Suprapubic skin (tissue), 3 donors: ENCODE measurements around the gene KIAA1328.

Experiments
- POLR2A ChIP-seq, 2 donors: fragments of 450-650 bp; IDR thresholded peaks; one replicate each; pipeline ENCODE4 v1.6.1; 2017; ENCODE audit warnings: antibody characterized with exemption in 2 of 2, mild to moderate bottlenecking in 2 of 2, moderate library complexity in 2 of 2
- TF ChIP-seq, protein P1 (sequence below), 2 donors: fragments of 200-600 bp in 1 of 2; fragments of 450-650 bp in 1 of 2; sonication (generic) in 1 of 2; IDR thresholded peaks; one replicate each; pipeline ENCODE4 v1.5.1; 2016 to 2019; ENCODE audit warnings: antibody characterized with exemption in 2 of 2, mild to moderate bottlenecking in 1 of 2, moderate library complexity in 1 of 2

DNA sequence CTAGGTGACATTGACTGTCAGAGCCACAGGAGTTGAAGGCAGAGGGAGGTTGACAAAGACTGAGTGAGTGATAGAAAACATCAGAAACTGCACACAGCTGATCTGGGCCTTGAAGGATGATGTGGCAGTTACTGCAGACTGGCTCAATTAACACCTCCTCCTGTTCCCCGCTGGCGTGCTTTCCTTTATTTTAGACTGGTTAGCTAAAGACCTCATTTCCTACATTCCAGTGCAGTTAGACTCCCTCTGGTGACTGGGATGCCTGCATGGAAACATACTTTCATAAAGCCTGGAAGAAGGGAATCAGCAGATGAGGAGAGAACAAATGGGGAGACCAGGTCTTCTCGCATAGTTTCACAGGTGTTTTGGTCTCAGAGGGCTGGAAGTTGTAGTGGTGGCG is 7.2 kb upstream of the KIAA1328 start:
- TF ChIP-seq, protein P1, sequence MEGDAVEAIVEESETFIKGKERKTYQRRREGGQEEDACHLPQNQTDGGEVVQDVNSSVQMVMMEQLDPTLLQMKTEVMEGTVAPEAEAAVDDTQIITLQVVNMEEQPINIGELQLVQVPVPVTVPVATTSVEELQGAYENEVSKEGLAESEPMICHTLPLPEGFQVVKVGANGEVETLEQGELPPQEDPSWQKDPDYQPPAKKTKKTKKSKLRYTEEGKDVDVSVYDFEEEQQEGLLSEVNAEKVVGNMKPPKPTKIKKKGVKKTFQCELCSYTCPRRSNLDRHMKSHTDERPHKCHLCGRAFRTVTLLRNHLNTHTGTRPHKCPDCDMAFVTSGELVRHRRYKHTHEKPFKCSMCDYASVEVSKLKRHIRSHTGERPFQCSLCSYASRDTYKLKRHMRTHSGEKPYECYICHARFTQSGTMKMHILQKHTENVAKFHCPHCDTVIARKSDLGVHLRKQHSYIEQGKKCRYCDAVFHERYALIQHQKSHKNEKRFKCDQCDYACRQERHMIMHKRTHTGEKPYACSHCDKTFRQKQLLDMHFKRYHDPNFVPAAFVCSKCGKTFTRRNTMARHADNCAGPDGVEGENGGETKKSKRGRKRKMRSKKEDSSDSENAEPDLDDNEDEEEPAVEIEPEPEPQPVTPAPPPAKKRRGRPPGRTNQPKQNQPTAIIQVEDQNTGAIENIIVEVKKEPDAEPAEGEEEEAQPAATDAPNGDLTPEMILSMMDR (IDR thresholded peaks at IDR 0.05): no peak
- no peak for TF ChIP-seq POLR2A (IDR thresholded peaks at IDR 0.05)
